Dermis lymphatic vessel endothelial cell (primary cell): ENCODE results near the gene SLC25A46. TPM values are rescaled to one million over a fixed set of nuclear protein-coding genes. Genes with fewer than 3 reads are reported as not detected.

Experiments
- total RNA-seq: library from RNA; depleted of rRNA; stranded (reverse); fragments of >200 nt; gene quantifications from 2 replicates; pipeline ENCODE4 v1.2.1, GENCODE V29; 2014

The SLC25A46 gene
- total RNA-seq: 63.4 and 79.9 TPM in 2 replicates

GRCh38 chr5:110738812-110739651 lies at the start of gene SLC25A46:
Gene SLC25A46, plus strand, starts transcription at chr5:110739007. Its CDS starts 113 bp downstream, at chr5:110739120.

DNA sequence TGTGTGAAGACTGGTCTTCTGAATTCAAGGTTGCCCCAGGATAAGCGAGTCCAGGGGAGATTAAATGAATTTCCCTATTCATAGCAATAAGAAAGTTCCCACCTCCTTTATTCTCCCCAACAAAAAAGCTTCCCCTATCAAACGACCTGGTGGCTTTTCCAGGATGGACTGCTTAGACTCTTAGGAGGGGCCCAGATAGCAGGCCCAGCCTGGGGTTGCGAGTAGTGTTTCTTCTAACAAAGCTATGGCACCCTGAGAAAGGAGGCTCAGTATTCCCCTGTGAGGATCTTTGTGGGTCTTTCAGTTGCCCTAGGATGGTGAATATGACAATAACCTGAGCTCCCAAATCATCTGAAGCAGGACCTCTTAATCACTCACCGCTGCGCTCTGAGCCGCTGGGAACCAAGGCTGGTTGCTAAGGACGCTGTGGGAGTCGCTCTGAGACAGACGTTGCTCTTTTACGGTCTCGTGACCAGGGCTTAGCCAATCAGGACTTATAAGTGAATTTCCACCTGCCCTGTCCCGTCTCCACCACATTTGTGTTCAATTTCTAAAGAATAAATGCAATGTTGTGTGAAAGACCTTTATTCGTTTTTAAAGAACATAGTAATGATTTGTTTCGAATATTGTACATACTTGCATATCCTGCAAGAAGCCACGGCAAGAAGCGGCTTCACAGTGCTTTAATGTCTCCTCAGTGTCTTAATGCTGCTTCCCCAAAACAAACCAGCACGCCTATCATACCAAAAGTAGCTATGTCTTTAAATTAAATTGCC lies 12.4 kb upstream of the SLC25A46 start, which contains the start of gene TMEM232:
Gene TMEM232 (minus strand): TSS at position 423 of the 776 bp plus-strand sequence. CDS start 59,319 bp downstream, outside the sequence.

Other genes starting within 250 kb of the SLC25A46 start
- 0.87 and 1.0 TPM in 2 replicates for gene TMEM232, start 12.3 kb upstream of the SLC25A46 start, total RNA-seq